ENCODE measurements around the gene SLC6A17.

Gene SLC6A17

DNA sequence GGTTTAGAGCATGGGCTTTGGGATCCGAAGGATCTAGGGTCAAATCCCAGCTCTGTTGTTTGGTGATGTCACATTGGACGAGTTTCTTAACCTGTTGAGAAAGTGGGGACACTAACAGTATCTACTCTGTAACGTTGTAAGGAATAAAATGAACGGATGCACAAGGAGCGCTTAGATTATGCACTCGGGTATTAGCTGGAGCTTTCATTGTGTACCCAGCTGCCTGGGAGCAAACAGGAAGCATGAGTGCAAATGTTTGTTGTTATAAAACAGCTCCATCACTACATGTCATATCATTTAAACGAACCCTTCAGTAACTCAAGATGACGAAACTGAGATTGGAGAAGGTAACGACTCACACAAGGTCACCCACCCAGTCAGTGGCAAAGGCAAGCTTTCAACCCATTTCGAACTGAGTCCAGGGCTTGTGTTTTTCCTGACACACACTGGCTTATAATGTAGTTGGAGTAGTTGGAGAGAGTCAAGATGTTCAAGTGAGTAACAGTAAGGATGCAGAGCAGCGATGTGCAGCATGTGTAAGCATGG lies 16.2 kb upstream of the SLC6A17 start:
- Histone ChIP-seq H3K4me1 (ENCODE audit: control insufficient read depth, insufficient read depth, low read length) (peaks cover 35% of the 10 kb centered on the region), H3K9me3 (ENCODE audit: control insufficient read depth, low read length) (no peaks in the 10 kb centered on the region), H3K27me3 (ENCODE audit: control insufficient read depth, insufficient read depth, low read length, poor library complexity, severe bottlenecking) (peaks cover 13% of the 10 kb centered on the region), H3K4me3 (ENCODE audit: insufficient read depth, low read depth, low read length) (no peak overlapping the region), H3K36me3 (ENCODE audit: control insufficient read depth, insufficient read depth, low read length) (no peaks in the 10 kb centered on the region), H3K27ac (ENCODE audit: insufficient read depth, low read depth, low read length, poor library complexity, severe bottlenecking) (no peak overlapping the region)
- 93 to 94% methylated on average over 11 of the region's 11 CpGs for WGBS, 2 experiments

DNA sequence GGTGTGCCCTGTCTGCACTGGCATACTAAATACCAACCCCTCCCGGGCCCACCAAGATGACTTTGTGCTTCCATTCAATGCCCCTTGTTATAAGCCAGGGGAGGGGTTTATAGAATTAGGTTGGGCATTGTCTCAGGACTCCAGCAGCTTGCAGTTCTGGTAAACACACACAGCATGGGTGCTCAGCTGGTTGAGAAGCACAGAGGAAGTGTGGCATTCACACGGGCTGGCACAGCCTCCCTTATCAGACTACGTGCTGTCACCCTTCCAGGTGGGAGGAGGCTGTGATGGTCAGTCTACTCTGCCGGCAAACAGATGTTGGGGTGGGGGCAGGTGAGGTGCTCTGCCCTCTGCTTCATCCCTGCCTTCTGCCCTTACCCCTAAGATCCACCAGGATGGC lies 15.0 kb upstream of the SLC6A17 start:
- Histone ChIP-seq H3K27ac (ENCODE audit: insufficient read depth, low read depth, low read length, poor library complexity, severe bottlenecking) (no peak overlapping the region), H3K4me3 (ENCODE audit: insufficient read depth, low read depth, low read length) (no peak overlapping the region), H3K36me3 (ENCODE audit: control insufficient read depth, insufficient read depth, low read length) (no peaks in the 10 kb centered on the region), H3K9me3 (ENCODE audit: control insufficient read depth, low read length) (no peaks in the 10 kb centered on the region), H3K4me1 (ENCODE audit: control insufficient read depth, insufficient read depth, low read length) (peaks cover 27% of the 10 kb centered on the region), H3K27me3 (ENCODE audit: control insufficient read depth, insufficient read depth, low read length, poor library complexity, severe bottlenecking) (peaks cover 5% of the 10 kb centered on the region)
- WGBS, 2 experiments, result 48 to 55% methylated on average over 4 of the region's 4 CpGs

DNA sequence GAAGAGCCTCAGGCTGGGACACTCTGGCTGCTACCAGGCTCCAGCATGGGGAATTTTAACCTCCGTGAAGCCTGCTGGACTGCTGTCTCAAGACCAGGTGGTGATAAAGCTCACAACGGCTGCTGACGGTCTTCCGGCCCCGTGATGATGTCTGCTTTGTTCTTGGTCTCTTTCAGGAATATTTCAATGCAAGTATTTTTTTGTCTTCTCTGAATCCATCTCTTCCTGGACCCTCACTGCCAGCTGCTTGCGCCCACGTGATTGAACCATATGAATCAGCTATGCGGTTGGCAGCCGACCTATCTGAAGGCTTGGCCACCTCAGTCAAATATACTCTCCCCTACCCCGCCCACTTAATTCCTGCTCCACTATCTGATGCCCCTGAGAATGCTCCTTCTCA lies 14.6 kb upstream of the SLC6A17 start:
- H3K27me3 ChIP-seq (ENCODE audit: control insufficient read depth, insufficient read depth, low read length, poor library complexity, severe bottlenecking), result peaks cover 4% of the 10 kb centered on the region
- H3K27ac ChIP-seq (ENCODE audit: insufficient read depth, low read depth, low read length, poor library complexity, severe bottlenecking), result no peak overlapping the region
- no peaks in the 10 kb centered on the region for H3K9me3 ChIP-seq (ENCODE audit: control insufficient read depth, low read length)
- no peak overlapping the region for H3K4me3 ChIP-seq (ENCODE audit: insufficient read depth, low read depth, low read length)
- H3K36me3 ChIP-seq (ENCODE audit: control insufficient read depth, insufficient read depth, low read length), result no peaks in the 10 kb centered on the region
- 94% methylated on average over 10 of the region's 10 CpGs for WGBS, 2 experiments
- H3K4me1 ChIP-seq (ENCODE audit: control insufficient read depth, insufficient read depth, low read length), result peaks cover 23% of the 10 kb centered on the region

DNA sequence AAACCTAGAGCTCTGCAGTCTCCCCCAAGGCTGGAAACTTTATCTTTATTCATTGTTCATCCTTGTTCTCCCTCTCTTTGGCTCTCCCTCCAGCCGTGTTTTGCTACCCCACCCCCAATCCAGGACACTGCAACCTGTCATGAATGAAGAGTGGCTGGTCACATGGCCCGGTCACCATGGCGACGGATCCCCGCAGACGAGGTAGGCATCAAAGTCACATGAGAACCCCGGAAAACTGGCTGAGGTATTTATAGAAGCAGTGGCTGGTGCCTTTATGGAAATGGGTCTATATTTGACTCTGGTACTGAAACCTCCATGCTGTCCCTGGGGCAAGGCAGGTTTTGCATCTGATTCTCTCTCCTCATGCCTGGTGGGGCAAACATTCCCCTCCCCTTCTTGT lies 13.4 kb upstream of the SLC6A17 start:
- Histone ChIP-seq H3K4me1 (ENCODE audit: control insufficient read depth, insufficient read depth, low read length) (peaks cover 16% of the 10 kb centered on the region), H3K36me3 (ENCODE audit: control insufficient read depth, insufficient read depth, low read length) (no peaks in the 10 kb centered on the region), H3K4me3 (ENCODE audit: insufficient read depth, low read depth, low read length) (peak overlapping the region; percentile 14), H3K27ac (ENCODE audit: insufficient read depth, low read depth, low read length, poor library complexity, severe bottlenecking) (no peak overlapping the region), H3K9me3 (ENCODE audit: control insufficient read depth, low read length) (no peaks in the 10 kb centered on the region), H3K27me3 (ENCODE audit: control insufficient read depth, insufficient read depth, low read length, poor library complexity, severe bottlenecking) (peaks cover 4% of the 10 kb centered on the region)
- 7 to 12% methylated on average over 7 of the region's 7 CpGs for WGBS, 2 experiments

DNA sequence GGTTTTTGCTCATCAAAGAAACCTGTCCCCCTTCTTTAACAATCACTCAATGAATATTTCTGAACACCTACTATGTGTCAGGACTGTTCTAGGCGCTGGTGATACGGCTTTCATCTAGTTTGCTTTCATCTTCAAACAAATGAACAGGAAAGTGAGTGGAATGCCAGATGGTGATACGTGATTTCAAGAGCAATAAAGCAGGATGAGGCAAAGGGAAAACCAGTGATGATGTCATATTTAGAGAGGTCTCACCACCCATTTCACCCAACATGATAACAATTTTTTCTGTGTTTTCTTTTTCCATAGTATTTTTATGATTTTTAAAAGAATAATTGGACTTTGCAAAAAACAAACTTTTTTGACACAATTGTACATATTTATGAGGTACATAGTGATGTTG lies 11.3 kb upstream of the SLC6A17 start:
- Histone ChIP-seq H3K4me3 (ENCODE audit: insufficient read depth, low read depth, low read length) (no peak overlapping the region), H3K36me3 (ENCODE audit: control insufficient read depth, insufficient read depth, low read length) (no peaks in the 10 kb centered on the region), H3K27ac (ENCODE audit: insufficient read depth, low read depth, low read length, poor library complexity, severe bottlenecking) (no peak overlapping the region), H3K9me3 (ENCODE audit: control insufficient read depth, low read length) (no peaks in the 10 kb centered on the region), H3K27me3 (ENCODE audit: control insufficient read depth, insufficient read depth, low read length, poor library complexity, severe bottlenecking) (peaks cover 8% of the 10 kb centered on the region), H3K4me1 (ENCODE audit: control insufficient read depth, insufficient read depth, low read length) (peaks cover 16% of the 10 kb centered on the region)
- 88 to 97% methylated on average over 3 of the region's 3 CpGs for WGBS, 2 experiments

DNA sequence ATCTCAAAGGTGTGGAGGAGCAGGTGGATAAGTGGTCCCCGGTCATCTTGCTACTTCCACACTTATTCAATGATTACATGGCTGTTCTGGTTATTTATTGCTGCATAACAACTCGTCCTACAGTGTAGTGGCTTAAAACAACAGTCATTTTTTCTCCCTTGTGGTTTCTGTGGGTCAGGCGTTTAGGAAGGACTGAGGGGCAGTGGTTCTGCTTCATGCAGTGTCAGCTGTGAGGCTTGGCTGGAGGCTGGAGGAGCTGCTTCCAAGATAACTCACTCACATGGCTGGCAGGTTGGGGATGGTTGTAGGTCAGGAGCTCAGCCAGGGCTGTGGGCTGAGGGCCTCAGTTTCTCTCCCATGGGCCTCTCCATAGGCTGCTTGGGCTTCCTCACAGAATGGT lies 5.9 kb upstream of the SLC6A17 start:
- H3K9me3 ChIP-seq (ENCODE audit: control insufficient read depth, low read length), result no peaks in the 10 kb centered on the region

DNA sequence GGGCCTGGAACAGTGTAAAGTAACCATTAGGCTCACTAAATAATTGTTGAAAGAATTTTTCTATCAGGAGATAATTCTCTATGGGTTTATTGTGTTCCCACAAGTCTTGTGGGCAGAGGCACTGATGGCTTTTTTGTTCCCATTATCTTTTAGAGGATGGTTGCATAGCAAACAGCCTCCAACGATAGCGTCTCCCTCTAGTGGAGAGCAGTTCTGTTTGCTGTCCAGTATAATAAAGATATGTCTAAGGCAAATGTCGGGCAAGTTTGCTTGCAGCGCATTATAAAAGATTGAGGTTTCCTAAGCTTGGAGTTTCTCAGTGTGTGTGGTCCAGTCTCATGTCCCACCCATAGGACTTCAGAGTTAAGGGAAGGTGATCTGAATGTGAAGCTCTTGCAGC lies 1.3 kb upstream of the SLC6A17 start:
- no peaks in the 10 kb centered on the region for H3K36me3 ChIP-seq (ENCODE audit: control insufficient read depth, insufficient read depth, low read length)
- H3K4me1 ChIP-seq (ENCODE audit: control insufficient read depth, insufficient read depth, low read length), result no peaks in the 10 kb centered on the region
- H3K27me3 ChIP-seq (ENCODE audit: control insufficient read depth, insufficient read depth, low read length, poor library complexity, severe bottlenecking), result peaks cover 97% of the 10 kb centered on the region
- no peak overlapping the region for H3K4me3 ChIP-seq (ENCODE audit: insufficient read depth, low read depth, low read length)
- no peaks in the 10 kb centered on the region for H3K9me3 ChIP-seq (ENCODE audit: control insufficient read depth, low read length)
- WGBS, 2 experiments, result 58% methylated on average over 4 of the region's 4 CpGs
- no peak overlapping the region for H3K27ac ChIP-seq (ENCODE audit: insufficient read depth, low read depth, low read length, poor library complexity, severe bottlenecking)

More for the DNA sequence above, 5.9 kb upstream of the SLC6A17 start:
- Histone ChIP-seq H3K36me3 (ENCODE audit: control insufficient read depth, insufficient read depth, low read length) (no peaks in the 10 kb centered on the region), H3K4me1 (ENCODE audit: control insufficient read depth, insufficient read depth, low read length) (no peaks in the 10 kb centered on the region), H3K4me3 (ENCODE audit: insufficient read depth, low read depth, low read length) (no peak overlapping the region), H3K27me3 (ENCODE audit: control insufficient read depth, insufficient read depth, low read length, poor library complexity, severe bottlenecking) (peaks cover 55% of the 10 kb centered on the region), H3K27ac (ENCODE audit: insufficient read depth, low read depth, low read length, poor library complexity, severe bottlenecking) (no peak overlapping the region)
- WGBS, 2 experiments, result 79 to 84% methylated on average over 3 of the region's 3 CpGs

DNA sequence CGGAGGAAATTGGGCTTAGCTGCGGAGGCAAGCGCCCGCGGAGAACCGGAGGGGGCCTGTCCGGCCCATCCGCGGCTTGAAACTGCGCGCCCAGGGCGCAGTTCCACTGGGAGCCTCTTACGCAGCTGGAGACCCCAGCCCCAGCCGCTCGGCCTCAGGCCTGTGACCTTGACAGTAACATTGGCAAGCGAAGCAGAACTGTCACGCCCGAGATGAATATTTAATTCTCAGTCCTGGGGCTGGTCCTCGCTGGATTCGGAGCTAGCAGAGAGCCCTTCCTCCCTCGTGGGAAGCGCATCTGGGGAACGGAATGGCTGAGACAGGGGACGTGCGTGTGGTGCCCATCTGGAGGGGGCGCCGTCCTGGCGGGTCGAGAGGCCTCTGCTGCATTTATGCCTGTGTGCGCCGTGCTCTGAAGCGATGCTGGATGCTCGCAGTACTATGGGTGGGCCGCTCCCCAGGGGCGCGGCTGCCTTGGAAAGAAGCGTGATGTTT lies 928 bp downstream of the SLC6A17 start:
- Histone ChIP-seq H3K27ac (ENCODE audit: insufficient read depth, low read depth, low read length, poor library complexity, severe bottlenecking) (no peak overlapping the region), H3K4me3 (ENCODE audit: insufficient read depth, low read depth, low read length) (no peak overlapping the region), H3K27me3 (ENCODE audit: control insufficient read depth, insufficient read depth, low read length, poor library complexity, severe bottlenecking) (peaks cover 100% of the 10 kb centered on the region), H3K9me3 (ENCODE audit: control insufficient read depth, low read length) (no peaks in the 10 kb centered on the region), H3K4me1 (ENCODE audit: control insufficient read depth, insufficient read depth, low read length) (no peaks in the 10 kb centered on the region), H3K36me3 (ENCODE audit: control insufficient read depth, insufficient read depth, low read length) (no peaks in the 10 kb centered on the region)
- 19% methylated on average over 37 of the region's 37 CpGs for WGBS, 2 experiments

DNA sequence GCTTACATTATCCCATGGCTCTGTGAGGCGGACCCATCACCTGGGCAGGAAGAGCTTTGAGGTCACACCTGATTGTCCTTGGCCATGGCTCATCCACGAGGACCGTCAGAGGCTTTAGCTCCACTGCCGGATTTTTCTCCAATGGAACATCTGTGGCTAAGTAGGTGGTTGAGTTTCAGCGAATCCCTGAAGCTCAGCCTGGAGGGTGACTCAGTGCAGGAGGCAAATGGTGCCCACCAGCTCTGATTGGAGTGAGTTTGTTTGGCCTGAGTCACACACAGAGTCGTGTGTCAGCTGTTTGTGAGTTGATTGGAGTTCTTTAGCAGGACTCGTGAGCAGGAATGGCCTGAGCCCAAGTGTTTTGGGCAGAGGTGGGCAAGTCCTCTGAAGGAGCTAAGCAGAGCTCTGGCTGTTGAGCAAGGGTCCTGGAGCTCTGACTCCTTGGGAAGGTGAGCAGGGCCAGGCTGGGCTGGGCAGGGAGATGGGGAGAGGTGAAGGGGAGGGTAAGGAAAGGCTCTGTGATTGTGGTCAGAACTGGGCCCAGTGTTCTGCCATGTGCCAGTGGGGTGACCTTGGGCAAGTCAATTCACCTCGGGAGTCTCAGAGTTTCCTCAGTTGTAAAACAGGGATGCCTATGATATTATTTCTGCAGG lies 2.0 kb downstream of the SLC6A17 start:
- H3K4me3 ChIP-seq (ENCODE audit: insufficient read depth, low read depth, low read length), result no peak overlapping the region
- WGBS, 2 experiments, result 73 to 76% methylated on average over 8 of the region's 8 CpGs
- H3K27me3 ChIP-seq (ENCODE audit: control insufficient read depth, insufficient read depth, low read length, poor library complexity, severe bottlenecking), result peaks cover 89% of the 10 kb centered on the region
- no peaks in the 10 kb centered on the region for H3K36me3 ChIP-seq (ENCODE audit: control insufficient read depth, insufficient read depth, low read length)
- no peaks in the 10 kb centered on the region for H3K9me3 ChIP-seq (ENCODE audit: control insufficient read depth, low read length)
- no peak overlapping the region for H3K27ac ChIP-seq (ENCODE audit: insufficient read depth, low read depth, low read length, poor library complexity, severe bottlenecking)
- no peaks in the 10 kb centered on the region for H3K4me1 ChIP-seq (ENCODE audit: control insufficient read depth, insufficient read depth, low read length)

DNA sequence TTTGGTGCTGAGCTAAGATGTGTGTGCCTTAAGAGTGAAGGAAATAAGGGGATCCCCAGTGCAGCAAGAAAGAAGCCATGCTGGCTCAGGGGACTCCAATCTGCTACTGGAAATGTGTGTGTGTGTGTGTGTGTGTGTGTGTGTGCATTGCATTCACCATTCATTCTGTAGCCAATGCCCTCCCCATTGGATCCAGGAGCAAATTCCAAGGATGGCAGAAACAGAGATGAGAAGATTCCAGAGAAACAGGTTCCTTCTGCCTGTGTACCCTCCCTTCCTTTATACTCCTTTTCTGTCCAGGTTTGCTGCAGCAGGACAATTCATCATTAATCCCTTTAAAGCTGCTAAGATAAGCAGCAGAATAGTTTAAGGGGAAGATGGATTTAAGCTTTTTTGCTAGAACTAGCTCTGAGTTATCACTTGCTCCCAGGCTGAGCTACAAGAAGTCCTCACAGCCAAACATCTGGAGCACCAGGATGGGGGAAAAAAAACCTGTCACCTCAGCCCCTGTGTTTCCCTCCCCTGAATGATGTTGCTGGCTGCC lies 3.2 kb downstream of the SLC6A17 start:
- Histone ChIP-seq H3K4me1 (ENCODE audit: control insufficient read depth, insufficient read depth, low read length) (no peaks in the 10 kb centered on the region), H3K4me3 (ENCODE audit: insufficient read depth, low read depth, low read length) (no peak overlapping the region), H3K36me3 (ENCODE audit: control insufficient read depth, insufficient read depth, low read length) (no peaks in the 10 kb centered on the region), H3K27ac (ENCODE audit: insufficient read depth, low read depth, low read length, poor library complexity, severe bottlenecking) (no peak overlapping the region), H3K27me3 (ENCODE audit: control insufficient read depth, insufficient read depth, low read length, poor library complexity, severe bottlenecking) (peaks cover 77% of the 10 kb centered on the region), H3K9me3 (ENCODE audit: control insufficient read depth, low read length) (no peaks in the 10 kb centered on the region)

Measured in ectodermal cell (in vitro differentiated cells).